ENCODE results near the gene SLC9A9.

DNA sequence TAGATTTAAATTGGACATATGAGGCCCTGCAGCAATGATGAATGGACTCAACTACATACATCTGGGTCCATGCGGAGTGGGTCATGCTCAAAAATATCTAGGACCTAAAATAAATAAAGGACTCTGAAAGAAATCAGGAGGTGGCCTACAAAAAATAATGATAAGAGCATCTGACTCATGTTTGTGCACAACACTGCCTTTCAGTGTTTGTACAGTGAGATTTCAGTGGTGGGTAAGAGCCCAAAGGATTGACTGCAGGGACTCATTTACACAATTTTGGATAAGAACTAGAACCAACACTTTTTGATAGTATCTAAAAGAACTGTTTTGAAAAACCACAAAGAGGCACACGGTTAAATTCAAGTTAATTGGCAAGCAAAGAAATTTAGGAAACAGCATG lies 285.5 kb downstream of the SLC9A9 start:
- TF ChIP-seq, protein P1, sequence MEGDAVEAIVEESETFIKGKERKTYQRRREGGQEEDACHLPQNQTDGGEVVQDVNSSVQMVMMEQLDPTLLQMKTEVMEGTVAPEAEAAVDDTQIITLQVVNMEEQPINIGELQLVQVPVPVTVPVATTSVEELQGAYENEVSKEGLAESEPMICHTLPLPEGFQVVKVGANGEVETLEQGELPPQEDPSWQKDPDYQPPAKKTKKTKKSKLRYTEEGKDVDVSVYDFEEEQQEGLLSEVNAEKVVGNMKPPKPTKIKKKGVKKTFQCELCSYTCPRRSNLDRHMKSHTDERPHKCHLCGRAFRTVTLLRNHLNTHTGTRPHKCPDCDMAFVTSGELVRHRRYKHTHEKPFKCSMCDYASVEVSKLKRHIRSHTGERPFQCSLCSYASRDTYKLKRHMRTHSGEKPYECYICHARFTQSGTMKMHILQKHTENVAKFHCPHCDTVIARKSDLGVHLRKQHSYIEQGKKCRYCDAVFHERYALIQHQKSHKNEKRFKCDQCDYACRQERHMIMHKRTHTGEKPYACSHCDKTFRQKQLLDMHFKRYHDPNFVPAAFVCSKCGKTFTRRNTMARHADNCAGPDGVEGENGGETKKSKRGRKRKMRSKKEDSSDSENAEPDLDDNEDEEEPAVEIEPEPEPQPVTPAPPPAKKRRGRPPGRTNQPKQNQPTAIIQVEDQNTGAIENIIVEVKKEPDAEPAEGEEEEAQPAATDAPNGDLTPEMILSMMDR (IDR thresholded peaks at IDR 0.05): no peak
- no peak for TF ChIP-seq POLR2A (IDR thresholded peaks at IDR 0.05)
